Kidney tubule cell (primary cell): ENCODE data around the gene EPHA5.

Source experiments
- DNase-seq: peaks from one replicate; pipeline ENCODE4 v3.0.0-alpha.2; 2018; ENCODE audit warnings: low spot score

The EPHA5 gene

DNA sequence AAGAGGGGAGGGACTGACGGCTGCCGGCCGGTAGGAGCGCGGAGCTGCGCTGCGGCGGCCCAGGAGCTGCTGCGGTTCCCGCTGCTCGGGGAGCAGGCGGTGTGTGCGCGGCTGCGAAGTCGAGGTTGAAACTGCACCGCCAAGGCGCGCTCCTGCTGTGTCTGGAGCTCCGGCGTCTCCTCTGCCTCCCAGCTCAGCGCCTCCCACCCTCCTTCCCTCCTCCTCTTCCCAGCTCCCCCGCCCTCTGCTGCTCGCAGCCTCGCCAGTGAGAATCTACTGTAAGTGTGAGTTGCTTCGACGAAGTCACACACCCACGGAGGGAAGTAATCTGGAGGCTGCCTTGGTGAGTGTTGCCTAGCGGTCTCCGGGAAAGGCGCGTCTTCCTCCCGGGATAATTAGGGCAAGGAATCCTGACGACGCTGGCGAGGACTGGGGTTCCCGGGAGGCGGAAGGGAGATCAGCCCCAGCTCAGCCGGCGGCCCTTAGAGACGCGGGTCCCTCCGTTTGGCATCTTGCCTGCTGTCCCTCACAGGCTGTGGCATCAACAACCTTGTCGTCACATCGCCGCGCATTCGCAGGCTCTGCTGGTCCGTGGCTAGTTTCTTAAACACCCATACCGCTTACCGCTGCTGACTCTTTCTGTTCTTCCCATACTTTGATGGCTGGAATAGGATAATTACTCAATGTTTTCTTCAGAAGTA, at the start of gene EPHA5:
Gene EPHA5 (minus strand): TSS at position 159 of the 701 bp plus-strand sequence. CDS start 747 bp downstream, outside the sequence.
- DNase-seq = peak; percentile 59

DNA sequence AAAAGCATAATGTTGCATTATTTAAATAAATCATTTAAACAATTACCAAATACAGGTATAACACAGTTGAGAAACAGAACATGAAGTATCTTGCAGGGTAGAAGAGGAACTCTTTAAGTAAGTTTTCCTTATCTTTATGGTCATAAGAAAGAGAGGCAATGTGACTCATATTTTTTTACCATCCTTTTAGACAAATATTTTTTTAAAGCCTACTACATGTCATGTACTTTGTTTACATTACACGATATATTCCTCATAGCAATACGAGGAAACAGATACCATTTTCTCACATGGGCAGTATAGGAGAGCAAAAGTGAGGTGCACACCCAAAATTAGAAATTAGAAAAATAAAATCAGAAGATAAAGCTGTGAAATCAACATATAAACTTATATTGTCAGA, 49.3 kb upstream of the EPHA5 start:
- no peak for DNase-seq

DNA sequence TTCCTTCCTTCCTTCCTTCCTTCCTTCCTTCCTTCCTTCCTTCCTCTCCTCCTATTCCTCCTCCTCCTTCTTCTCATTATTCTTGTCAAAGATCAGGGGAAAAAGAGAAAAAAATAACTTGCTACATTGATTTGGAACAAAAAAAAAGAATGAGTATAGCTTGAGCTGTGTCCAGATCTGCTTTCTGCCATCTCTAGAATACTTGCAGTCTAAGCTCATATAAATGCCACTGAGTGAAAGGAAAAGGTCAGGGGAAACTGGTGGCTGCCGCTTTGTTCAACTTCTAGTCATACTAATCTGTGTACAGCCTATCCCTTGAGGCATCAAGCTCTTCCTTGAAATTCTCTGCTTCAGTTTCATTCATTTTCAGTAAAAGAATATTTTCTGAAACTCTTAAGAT, 28.3 kb upstream of the EPHA5 start:
- DNase-seq = no peak

DNA sequence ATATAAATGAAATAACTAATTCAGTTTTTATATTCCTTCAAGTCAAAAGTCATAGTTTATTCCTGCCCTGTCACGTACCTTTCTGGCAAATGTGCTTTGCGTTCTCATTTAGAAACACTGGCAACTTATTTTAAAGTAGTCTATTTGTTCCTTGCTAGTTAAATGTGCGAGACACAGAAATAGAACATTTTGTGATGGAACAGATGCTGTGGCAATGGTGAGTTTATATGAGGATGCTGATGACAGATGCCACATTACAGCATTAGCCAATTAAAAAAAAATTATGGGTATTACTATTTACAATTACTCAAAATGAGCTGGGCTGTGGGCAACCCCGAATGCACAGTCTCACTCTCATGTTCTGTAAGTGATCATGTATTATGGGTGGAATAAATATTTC, 26.1 kb upstream of the EPHA5 start:
- DNase-seq = no peak

DNA sequence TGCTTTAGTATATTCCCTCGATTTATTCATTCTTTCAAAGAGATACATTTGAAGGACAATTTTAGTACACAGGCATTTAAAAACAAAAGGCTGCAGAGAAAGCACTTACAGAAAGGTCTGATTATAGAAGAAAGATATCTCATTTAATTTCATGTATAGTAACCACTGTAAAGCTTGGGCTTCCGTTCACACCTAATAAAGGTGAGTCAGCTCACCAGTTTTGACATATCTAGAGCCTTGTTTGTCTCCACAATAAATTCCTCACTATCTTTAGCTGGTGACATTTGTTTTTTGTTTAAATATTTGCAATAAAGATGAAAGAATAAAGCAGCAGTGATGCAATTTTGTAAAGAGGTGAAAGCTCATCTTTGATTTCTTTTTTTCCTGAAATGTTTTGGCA, 1.1 kb upstream of the EPHA5 start:
- DNase-seq = no peak

DNA sequence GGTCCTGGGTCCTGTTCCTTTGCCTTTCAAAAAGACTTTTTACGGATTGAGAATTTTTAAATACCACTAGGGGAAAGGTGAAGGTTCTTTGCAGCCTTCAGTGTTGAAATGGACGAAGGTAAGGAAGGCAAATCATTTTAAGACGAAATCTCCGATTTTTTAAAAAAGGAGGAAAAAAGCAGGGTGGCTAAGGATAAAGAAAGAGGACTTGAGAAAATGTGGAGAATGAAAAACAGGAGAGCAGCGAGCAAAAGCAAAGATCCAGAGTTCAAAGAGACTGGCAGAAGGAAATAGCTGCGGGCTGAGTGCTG, 314 bp downstream of the EPHA5 start:
- DNase-seq = no peak

DNA sequence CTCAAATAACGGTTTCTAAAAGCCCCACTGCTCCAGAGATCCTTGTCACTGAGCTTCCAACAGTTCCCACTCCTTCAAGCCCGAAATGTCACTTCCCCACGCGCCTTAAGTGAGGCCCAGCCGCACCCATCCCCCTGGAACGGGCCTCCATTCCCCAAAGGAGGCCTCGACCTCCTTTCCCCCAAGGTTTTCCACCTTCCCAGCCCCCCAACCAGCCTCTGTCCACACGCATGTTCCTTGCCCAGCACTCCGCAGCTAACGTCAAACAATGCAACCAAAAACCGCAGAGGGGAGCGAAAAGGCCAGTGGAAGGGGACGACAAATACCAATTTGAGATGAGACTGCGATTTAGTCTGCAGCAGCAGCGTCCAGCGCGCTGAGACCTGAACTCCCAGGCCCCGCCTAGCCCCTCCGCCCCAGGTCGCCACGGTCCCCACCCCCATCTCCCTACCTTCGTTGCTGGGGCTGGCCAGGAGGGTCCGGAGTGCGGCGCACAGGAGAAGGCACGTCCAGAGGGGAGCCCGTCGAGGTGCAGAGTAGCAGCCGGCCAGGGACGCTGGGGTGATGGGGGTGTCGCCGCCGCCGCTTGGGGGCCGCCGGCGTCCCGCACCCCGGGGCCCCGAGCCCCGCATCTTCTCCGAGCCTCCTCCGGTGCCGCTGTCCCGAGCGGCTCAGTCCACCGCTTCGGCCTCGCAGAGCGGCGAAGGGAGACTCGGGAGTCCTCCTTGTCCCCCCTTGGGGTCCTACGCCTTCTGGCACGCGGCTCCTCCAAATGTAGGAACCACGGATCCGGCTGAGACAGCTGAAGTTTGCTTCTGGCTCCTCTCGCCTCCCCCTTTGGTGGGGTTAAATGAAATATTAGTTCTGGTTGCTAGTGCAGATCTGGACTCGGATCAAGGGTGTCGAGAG, 924 bp downstream of the EPHA5 start:
- no peak for DNase-seq

DNA sequence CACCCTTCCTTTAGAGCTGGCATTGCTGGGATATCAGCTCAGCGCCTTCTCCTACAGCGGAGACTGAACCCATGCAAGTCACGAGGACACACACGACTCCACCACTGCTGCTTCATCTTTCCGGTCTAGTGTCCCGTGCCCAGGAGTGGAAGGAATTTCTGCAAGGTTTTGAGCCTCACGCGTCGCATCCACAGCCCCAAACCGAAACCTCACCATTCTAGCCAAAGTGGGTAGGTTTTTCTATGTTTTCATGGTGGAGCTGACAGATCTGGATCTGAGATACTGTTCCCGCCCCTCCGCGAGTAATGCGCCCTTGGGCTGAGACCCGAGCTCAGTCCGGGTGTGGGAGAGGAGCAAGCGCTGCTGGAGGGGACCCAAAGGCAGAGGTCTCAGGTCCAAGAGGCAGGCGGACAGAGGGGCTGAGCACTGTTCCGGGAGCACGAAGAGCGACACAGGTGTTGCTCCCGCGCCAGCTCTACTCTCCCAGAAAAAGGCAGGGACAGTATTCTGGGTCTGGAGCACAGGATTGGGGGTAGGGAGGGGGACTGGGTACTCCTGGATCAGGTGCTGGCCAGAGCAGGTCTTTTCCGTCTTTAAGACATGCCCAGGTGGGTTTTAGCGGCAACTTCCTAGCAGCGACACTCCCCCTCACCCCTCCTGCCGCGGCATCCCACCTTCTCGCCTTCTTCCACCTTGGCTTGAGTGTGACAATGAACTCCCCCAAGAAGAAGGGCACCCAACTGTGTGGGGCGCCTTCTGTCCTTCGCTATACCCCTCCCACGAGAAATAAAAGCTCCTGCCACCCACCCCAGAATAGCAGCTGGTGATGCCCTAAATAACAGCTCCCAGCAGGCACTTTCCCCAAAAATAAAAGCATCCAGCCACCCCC, 1.8 kb downstream of the EPHA5 start:
- DNase-seq = no peak

DNA sequence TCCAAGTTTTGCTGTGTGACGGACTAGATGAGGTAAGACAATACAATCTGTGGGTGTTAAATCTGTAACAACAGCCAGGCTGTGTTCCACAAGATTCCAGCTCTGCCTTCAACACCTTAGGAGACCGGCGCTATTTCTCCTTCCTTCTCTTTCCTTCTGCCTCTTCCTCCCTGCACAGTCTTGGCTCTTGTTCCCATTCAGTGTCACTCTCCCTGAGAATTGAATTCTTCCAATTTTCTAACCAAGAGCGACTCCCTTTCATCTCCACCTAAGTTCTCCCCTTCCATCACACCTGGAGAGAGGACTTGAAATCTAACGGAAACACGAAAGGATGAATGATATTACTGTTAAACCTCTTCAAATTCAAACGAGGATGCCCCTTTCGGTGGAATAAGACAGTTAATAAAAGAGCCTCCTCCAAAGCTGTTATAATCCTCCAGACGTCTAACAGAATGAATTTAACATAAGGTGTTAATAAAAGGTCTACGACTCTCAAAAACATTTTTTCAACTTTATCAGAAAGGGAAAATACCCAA, 2.7 kb downstream of the EPHA5 start:
- DNase-seq = no peak

DNA sequence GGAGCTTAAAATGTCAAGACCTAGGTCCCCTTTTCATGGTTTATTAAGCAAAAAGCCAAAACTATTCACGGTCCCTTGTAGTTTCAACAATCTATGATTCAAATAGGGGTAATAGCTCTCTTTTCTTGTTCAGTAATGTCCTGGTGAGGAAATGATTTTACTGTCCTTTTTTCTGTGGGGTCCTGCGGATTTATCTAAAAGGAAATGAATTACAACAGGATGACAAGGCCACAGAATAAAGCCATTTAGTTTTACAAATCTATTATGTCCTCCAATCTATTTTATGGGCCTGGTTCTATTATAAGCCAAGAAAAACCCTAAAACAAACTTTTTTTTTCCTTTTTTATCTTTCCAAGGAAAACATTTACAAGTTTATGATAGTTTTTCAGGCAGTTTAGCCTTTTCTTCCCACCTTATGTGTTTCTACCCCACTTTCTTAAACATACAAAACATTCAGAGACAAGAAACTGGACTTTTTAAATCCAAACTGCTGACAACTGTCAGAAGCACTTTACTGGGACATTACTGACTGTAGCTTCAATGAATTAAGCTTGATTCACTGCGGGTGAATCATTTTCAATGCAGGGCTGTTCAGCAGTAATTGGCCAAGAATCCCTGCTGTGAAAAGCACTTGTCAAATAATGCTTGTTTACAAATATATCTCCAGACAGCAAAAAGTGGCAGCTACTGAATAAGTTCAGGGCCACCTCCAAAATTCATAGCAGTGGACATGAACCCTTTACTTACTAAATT, 4.3 kb downstream of the EPHA5 start:
- DNase-seq = no peak

DNA sequence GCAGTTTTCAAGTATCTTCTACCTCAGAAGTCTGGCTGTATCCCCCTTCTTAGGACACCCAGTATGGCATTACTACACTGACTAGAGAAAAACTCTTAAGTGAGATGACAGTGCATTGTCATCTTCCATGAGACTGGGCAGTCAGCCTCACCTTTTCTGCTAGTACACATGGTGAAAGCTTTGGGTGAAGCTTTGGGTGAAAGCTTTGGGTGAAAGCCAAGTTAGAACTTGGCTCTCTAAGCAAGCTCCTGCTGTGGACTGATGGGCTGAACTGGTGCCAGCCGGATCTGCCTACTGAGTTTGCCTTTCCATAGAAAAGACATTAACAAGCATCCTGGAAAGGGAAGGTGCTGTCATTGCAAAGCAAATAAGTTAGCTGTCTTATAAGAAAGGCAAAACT, 8.8 kb downstream of the EPHA5 start:
- DNase-seq = no peak

DNA sequence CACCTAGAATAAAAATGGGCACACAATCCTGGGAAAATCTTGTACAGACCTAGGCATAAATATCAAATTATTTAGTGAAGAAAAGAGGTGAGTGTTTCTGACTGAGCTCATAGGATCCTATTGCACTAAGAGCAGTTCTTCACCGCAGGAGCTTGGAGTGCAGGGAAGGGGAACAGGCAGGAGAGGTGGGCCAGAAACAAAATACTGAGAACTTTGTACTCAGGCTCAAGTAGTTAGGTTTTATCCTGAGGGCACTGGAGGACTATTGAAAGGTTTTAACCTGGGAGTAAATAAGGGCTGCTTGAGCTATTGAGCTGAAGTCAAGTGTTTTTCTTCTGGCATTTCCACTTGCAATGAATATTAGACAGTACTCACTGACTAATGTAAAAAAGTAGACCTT, 12.2 kb downstream of the EPHA5 start:
- no peak for DNase-seq

DNA sequence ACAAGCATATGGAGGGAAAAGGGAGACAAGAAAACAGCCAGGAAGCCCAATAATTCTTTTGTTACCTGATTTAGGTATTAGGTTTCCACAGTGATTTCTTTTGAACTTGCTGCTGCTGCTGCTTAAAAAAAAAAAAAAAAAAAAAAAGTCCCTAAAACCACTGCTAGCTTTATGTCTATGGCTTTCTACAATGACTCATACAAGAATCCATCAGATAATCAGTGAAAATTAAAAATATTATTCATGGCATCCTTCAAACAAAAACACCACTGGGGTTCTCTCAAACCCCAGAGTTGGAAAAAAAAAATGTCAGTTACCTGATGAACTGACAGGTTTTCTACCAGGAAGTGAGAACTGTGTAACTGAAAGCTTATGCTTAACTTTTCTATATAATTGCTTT, 14.3 kb downstream of the EPHA5 start:
- no peak for DNase-seq

DNA sequence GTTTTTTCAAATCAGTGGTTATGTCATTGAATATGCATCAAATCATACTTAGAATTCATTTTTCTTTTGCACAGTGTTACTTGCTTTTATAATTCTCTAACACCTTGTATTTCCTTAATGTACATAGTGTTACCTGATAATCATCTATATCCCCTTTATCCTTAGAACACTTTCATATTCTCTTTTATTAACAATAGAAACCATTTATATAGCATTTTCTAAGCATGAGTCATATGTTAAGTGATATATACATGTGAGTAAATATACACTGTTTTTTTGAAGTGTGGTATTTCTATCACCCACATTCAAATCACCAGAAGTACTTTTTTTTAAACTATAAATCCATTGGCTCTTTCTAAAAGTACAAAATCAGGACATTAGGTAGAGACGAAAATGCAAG, 15.3 kb downstream of the EPHA5 start:
- no peak for DNase-seq

DNA sequence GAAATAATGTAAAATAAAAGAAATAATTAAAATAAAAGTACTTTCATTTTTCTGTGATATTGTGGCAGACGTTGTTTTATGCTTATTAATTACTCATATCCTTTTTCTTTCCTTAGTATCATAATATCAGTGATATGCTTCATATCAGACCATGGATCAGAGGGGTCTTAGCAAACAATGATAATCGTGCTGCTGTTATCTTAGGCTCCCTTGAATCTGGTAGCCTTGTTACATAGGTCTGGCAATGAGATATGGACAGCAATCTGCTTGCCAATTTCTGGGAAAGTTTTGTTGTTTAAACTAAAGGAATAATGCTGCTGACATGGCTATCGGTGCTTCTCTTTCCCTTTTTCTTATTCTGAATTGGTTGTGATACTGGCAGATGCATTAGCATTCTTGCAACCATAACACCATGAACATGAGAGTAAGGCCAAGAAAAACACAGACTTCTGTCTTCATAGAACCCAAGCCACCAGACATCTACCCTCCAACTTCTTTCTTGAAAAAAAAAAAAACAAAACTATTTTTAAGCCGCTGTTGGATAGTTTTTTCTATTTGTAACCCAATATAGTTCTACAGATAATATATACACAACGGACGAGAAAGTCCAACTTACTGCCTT, 16.4 kb downstream of the EPHA5 start:
- no peak for DNase-seq

DNA sequence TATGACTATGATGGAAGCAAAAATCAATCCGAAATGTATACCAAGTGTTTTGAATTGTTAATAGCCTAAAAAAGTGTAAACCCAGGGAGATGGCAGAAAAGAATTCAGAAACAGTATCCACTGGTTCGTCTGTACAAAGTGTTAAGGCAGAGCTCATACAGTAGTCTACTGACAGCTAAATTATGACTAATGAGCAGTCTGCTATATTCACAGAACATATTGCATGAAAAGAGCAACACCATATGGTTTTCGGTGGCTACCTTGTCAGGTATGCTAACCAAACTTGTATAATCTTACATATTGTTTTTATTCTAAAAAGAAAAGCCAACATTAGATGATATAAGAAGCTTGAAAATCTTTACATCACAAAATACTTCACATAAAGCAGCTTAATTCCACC, 18.5 kb downstream of the EPHA5 start:
- DNase-seq = no peak

DNA sequence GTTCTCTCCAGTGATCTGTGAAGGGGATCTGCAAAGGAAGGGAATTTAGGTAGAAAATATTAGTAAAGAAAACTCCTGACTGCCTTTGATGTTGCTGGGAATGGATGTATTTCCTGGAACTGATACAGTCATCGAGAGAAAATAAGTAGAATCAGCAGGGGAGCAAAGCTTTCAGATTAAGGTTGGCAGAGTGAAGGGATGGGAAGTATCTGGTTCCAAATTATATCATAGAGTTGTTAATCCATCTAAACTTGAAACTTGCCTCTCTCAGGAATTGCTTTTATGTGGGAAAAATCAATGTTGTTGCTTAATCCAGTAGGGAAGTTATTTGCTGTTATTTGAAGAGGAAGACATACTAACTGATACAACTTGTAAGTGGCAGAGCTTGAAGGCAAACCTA, 19.3 kb downstream of the EPHA5 start:
- no peak for DNase-seq

DNA sequence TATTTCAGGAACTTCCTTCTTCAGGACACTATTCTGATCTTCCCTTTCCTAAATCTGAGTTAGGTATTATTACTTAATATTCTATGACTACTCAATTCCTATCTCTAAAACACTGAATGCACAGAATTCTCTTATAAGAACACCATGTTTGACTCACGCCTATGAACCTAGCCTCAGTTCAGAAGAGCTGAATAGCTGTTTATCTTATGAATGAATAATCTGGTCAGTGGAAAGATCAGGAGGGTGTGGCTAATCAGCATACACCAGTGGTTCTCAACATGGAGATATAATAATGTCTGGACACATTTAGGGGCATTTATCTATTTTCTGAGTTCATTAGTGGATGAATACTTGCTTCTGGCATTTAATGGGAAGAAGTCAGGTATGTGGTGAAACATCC, 24.2 kb downstream of the EPHA5 start:
- DNase-seq = no peak

DNA sequence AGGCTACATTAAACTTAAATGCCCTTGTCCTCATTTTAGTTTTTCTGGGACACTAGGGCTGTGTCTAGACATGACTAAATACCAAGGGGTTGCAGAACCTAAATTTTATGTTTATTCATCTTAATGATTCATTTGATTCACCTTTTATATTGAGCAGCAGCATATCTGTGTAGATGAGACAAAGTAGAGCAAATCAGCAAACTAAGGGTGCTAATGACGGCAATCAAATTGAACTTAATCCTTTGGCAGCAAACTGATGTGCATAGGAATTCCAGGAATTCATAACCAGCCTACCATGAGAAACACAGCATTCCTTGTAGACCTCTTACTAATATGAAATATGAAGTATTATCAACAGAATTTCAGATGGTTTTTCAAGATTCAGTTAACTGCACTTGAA, 25.1 kb downstream of the EPHA5 start:
- DNase-seq = peak; percentile 7

DNA sequence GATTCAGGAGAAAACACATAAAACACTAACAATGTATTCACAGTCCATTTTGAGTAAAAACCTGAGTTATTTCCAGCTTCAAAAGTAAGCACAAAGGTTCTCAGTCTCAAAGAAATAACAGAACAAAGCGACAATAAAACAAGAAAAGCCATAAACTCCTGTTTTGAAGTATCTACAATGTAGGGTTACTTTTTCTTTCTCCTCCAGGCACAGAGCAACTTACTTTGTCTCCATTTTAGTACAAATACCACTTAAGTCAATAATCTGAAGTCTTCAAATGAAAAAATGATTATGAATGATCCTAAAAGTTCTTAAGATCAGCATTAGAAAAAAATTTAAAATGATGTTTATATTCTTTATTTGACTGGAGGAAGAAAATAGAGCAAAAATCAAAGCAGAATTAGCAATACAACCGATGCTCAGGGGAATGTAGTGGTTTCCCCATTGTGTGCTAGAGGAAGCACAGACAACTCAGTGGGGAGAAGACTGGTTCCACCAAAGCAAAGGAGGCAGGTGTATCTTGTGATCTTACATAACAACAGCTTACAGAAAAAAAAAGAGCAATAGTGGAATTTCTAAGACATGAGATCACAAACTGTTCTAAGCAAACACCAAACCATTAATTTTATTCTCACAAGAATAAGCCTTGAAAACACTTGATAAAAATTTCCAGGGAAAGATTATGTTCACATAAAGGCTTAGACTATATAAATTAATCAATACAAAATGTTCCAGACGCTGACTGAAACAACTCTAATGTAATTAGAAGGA, 35.1 kb downstream of the EPHA5 start:
- DNase-seq = no peak
